GM18858 (cell line): Measurements from ENCODE around the gene HAPLN3.

Source experiments
- ATAC-seq: cut with Tn5 transposase; IDR thresholded peaks from one replicate; pipeline ENCODE4 v1.9.1; 2021; ENCODE audit not compliant: unreplicated experiment

Gene HAPLN3

DNA sequence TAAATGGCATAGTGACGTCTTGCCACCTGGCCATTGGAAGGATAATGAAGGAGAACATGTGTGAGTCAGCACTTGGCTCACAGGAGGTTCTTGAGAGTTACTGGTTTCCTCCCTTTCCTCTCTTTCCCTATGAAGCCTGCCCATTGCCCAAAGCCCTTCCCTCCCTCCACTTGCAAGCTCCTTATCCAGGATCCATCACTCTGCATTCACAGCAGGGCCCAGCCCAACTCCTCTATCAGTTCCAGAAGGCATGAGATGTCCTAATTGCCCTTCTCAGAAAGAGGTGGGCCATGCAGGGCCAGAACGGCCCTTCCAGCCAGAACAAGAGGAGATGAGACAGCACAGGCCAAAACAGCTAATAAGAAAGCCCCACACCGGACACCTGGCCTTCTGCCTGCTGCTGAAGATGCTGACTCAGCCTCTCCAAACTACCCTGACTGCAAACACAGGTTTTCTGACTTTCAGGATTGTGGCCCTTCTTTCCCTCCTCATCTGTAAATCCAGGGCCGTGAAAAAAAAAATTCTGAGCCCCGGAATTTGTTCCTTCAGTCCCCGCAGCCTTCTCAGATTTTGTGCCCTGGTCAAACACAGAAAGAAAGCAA is 29.7 kb downstream of the HAPLN3 start:
- ATAC-seq = no peak

DNA sequence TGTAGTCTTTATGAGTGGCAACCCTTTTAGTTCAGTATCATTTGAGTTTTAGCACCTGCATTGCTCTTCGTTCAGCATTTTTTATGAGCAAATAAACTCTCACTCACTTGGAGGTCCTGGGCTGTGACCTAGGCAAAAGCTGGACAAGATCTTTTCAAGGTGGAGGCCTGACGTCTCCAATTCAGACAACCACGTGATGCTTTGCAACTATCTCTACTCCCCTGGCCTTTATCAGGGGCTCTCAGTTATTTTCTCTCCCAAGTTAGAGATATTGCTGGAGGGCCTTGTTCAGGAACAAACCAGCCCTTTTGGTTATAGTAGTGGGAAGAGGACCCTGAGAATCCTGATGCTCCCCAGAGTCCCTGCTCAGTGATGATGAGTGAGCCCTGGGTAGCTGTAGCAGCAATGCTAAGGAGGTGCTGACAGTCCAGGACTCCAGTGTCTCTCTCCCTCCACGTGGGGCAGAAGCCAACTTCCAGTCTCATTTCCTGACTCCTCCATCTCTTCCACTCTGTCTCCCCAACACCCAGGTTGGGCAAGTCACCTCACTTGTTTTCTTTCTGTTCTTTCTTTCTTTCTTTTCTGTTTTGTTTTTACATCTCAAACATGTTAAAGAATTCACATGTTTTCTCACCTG is 30.4 kb downstream of the HAPLN3 start:
- ATAC-seq = no peak

DNA sequence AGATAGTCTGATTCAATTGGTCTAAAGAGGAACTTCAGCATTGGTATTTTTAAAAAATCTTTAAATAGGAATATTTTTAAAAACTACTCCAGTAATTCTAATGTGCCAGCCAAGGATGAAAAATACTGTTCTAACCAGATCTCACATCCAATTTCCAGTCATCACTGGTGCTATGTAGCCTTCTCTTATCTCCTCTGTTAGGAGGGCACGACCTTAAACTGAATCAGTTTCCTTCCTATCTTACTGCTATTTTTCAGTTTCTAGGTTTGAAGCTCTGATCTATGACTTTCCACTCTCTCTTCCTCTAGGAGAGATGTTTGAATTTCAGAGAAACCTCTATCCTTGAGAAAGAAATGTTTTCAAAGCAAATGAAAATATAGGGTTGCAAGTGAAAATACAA is 31.9 kb downstream of the HAPLN3 start:
- ATAC-seq = no peak

DNA sequence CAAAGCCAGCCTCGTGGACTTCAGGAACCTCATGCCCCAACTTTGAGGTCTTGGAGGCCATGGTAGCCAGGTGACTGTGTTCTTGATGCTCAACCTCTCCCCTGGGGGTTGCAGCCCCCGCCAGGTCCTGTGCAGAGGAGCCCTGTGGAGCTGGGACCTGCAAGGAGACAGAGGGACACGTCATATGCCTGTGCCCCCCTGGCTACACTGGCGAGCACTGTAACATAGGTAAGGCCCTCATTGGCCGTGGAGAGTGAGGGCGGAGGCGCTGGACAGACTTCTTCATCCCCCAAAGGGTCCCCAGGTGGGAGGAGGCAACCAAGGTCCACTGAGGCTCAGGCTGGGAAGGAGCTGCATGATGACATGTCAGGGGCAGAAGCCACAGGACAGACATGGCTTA is 35.1 kb downstream of the HAPLN3 start:
- no peak for ATAC-seq

DNA sequence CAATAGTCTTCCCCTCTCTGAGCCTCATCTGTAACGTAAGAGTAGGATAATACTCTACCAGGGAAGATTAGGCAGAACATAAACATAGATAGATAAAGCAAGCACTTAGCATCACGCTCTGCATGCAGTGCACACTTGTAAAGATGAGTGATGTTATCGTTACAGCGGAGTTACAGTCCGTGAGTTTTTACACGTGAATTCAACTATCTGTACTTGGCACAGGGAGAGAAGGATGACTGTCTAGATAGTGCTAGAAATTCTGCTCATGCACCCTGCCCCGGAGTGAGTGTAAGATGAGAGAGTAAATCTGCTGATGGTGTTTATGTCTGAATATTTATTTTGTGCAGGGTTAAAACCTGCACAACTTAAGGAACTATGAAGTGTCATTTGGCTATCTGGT is 35.8 kb downstream of the HAPLN3 start:
- no peak for ATAC-seq

DNA sequence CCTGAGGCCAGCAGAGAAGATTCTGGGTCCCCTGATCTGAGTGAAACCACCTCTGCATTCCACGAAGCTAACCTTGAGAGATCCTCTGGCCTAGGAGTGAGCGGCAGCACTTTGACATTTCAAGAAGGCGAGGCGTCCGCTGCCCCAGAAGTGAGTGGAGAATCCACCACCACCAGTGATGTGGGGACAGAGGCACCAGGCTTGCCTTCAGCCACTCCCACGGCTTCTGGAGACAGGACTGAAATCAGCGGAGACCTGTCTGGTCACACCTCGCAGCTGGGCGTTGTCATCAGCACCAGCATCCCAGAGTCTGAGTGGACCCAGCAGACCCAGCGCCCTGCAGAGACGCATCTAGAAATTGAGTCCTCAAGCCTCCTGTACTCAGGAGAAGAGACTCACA is 36.4 kb downstream of the HAPLN3 start:
- no peak for ATAC-seq

DNA sequence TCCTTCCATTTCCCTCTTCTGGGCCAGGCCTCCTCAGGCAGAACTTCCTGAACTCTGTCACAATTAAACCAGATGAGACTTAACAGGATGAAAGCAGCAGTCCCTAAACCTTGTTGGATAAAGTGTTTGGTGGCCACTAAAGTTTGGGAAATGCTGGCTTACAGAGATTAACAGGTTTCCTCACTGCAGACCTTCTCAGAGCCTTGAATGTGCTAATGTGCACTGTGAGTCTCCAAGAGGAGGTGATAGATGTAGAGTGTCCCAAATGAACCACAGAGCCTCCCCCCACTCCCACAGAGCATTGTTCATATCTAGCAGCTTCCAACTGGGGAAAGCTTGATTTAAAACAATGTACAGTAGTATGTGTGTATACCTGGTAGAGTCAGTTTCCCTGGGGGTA is 42.9 kb downstream of the HAPLN3 start:
- no peak for ATAC-seq

DNA sequence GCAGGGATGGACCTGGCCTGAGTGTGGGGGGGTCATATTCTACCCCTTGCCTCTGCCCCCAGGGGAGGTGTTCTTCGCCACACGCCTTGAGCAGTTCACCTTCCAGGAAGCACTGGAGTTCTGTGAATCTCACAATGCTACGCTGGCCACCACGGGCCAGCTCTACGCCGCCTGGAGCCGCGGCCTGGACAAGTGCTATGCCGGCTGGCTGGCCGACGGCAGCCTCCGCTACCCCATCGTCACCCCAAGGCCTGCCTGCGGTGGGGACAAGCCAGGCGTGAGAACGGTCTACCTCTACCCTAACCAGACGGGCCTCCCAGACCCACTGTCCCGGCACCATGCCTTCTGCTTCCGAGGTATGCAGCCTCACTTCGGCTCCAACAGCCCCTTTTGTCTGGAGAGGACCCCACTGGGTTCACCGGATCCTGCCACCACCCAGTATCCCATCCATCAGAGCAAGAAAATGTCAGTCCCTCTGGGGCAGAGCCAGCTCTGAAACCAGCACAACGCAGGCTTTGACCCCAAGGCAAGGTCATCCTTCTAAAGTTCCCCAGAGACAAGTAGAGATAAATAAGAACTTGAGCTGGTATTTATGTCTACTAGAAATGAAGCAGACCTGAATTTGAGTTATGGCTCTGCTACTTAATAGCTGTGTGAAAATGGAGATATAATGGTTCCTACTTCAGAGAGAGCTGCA is 45.8 kb downstream of the HAPLN3 start:
- no peak for ATAC-seq

DNA sequence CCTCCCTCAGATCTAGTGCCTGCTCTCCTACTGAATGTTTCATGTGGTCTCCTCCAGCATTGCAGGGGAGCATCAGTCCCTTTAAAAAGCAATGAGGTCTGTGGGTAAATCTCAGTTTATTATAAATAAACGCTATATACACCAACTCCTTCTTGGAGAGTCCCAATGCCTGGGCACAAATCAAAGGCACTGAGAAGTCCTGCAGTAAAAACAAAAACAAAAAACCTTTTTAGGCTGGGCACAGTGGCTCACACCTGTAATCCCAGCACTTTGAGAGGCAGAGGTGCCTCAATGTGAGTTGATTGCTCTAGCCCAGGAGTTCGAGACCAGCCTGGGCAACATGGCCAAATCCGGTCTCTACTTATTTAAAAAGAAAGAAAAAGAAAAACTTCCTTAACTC is 47.1 kb downstream of the HAPLN3 start:
- ATAC-seq = no peak

DNA sequence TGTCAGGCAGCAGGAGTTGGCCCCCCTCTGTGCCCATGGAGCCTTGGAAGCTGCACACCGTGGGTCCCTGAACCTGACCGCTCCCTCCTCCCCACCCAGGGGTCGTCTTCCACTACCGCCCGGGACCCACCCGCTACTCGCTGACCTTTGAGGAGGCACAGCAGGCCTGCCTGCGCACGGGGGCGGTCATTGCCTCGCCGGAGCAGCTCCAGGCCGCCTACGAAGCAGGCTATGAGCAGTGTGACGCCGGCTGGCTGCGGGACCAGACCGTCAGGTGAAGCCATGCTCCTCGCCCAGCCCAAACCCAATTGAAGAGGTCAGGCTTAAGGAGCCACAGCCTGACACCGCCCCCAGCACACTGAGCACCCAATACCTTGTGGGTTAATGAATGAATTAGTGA is 48.2 kb downstream of the HAPLN3 start:
- ATAC-seq = no peak

DNA sequence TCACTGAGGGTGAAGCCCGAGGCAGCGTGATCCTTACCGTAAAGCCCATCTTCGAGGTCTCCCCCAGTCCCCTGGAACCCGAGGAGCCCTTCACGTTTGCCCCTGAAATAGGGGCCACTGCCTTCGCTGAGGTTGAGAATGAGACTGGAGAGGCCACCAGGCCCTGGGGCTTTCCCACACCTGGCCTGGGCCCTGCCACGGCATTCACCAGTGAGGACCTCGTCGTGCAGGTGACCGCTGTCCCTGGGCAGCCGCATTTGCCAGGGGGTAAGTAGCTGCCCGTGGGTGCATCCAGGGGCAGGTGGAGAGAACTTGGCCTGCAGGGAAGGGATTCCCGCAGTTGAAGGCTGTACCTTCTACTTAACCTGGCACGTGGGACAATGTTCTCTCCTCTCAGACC is 49.7 kb downstream of the HAPLN3 start:
- ATAC-seq = no peak

DNA sequence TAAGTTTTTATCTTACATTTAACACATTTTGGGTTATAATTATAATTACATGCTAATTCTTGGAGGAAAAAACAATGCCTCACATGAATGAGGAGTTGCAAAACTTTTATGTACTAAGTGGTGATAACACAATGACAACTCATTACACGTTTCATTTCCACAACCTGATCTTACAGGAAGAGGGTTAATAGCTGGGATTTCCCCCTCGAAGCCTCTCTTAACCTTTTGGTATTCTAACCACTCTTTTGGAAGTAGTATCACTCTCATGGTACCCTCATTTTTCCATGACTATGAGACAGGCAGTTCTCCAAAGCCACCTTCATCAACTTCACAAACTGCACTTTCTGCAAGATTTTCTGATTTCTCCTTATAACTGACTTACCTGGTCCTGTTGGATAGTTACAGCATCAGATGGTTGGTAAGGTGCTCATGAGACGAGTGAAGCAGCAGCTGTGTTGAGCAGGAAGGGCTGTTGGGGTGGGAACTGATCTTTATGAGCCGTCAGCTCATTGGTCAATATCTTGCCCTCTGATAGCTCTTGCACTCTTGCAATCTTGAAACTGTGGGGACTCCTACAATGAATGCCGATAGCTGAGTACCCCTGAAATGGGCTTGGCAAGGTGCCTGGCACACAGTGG is 50.5 kb downstream of the HAPLN3 start:
- ATAC-seq = no peak

DNA sequence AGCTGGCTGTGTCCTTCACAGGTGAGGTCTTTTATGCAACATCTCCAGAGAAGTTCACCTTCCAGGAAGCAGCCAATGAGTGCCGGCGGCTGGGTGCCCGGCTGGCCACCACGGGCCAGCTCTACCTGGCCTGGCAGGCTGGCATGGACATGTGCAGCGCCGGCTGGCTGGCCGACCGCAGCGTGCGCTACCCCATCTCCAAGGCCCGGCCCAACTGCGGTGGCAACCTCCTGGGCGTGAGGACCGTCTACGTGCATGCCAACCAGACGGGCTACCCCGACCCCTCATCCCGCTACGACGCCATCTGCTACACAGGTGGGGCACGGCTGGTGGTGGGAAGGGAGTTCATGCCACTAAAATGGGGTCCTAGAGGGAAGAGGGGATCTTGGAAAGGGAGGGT is 52.0 kb downstream of the HAPLN3 start:
- no peak for ATAC-seq

DNA sequence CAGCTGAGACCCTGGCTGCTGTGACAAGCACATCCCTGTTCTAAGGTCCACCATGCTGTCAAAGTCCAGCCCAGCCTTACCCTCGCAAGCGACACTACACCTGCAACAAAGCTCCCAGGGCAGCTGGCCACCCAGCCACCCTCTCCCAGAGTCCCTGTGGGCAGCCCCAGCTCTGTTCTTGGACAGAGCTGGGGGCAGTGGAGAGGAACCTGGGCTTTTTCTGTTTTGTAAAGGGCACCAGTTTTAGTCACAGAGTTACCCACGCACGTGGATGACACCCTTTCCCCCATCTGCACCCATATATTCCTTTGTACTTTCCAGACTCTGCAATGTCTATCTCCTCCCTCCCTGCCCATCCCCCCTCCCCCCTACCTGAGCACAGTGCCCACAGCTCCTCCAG is 53.2 kb downstream of the HAPLN3 start:
- no peak for ATAC-seq

DNA sequence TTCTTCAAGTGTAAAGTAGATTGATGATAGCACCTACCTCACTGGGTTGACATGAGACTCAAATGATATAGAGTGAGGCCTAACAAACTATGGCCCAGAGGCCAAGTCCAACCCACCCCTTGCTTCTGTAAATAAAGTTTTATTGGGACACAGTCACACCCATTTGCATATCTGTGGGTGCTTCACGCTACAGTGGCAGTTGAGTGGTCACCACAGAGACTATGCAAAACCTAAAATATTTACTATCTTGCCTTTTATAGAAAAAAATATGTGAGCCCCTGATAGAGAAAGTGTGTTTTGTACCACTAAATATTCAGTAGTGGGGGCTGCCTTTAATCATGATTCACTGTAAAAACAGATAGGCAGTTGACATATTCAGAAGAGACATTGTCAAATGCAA is 54.1 kb downstream of the HAPLN3 start:
- no peak for ATAC-seq

DNA sequence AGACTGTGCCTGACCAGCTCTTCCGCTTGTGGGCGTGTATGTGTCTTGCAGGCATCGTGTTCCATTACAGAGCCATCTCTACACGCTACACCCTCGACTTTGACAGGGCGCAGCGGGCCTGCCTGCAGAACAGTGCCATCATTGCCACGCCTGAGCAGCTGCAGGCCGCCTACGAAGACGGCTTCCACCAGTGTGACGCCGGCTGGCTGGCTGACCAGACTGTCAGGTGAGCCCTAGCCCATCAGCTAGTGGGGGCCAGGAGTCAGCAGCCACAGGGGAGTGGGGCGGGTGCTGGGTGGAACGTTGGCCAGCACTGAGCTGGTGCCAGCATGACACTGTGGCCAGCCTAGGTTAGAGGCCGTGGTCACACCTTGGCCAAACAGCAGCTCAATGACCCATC is 55.4 kb downstream of the HAPLN3 start:
- no peak for ATAC-seq

DNA sequence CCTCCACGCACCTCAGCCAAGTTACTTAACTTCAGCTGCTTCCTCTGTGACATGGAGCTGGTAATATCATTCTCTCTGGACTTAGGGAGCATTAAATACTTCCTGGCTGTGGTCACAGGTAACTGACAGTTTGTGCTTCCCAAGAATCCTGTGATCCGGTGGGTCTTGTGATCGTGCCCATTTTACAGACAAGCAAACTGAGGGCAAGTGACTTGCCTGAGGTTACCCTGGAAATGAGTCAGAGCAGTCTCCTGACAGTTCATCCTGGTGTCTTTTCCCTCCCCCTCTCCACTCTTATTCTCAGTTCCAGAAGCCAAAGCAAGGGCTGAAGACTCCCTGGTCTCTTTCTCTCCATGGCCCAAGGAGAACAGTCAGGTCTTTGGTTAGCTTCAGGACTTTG is 56.2 kb downstream of the HAPLN3 start:
- ATAC-seq = no peak

DNA sequence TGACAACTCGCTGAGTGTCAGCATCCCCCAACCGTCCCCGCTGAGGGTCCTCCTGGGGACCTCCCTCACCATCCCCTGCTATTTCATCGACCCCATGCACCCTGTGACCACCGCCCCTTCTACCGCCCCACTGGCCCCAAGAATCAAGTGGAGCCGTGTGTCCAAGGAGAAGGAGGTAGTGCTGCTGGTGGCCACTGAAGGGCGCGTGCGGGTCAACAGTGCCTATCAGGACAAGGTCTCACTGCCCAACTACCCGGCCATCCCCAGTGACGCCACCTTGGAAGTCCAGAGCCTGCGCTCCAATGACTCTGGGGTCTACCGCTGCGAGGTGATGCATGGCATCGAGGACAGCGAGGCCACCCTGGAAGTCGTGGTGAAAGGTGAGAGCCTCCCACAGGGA is 56.7 kb downstream of the HAPLN3 start:
- no peak for ATAC-seq

DNA sequence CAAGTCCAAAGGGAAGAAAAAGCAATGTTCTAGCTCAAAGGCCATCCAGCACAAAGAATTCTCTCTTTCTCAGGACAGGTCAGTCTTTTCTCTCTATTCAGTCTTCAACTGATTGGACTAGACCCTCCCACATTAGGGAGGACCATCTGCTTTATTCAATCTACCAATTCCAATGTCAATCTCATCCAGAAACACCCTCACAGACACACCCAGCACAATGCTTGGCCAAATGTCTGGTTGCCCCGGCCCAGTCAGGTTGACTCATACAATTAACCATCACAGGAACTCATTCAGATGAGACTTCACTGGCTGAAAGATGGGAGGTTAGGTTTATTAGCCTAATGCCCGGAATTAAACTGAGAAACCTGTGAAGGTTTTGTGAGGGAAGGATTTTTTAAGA is 59.7 kb downstream of the HAPLN3 start:
- no peak for ATAC-seq

DNA sequence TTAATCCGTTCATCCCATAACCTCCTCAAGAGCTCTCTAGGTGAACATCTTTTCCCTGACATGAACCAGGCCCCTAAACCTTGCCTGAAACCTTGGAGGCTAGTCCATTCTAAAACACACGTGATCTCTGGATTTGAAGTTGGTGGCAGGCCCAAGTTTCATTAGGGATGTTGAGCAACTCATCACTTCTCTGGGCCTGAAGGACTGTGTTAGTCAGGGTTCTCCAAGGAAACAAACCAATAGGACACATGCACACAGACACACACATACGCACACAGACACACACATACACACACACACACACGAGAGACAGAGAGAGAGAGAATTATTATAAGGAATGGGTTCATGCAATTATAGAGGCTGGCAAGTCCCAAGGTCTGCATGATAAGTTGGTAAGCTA is 60.2 kb downstream of the HAPLN3 start:
- no peak for ATAC-seq

DNA sequence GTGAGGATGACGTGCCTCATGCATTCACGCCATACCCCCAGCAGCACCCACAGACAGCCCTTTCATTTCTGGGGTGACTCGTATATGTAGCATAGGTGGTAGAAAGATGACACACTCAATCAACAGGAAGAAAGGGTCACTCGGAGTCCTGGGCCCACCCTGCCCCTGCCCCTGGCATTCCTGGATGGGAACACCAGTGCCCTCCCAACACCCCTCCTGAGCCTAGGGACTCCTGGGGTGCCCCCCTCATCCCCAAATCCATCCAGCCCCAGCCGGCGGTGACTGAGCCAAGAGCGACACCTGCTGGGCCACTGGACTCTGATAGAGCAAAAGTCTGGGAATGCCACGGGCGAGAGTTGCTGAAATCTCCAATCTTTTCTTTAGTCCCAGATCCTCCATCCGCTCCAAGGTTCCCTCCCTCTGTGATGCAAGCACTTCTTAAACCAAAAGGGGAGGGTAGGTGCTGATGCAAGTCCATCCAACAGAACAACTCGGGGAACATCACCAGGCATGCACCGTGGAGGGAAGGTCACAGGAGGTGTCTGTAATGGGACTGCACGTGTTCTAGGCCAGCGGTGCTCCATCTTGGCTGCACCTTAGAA is 61.0 kb downstream of the HAPLN3 start:
- no peak for ATAC-seq

DNA sequence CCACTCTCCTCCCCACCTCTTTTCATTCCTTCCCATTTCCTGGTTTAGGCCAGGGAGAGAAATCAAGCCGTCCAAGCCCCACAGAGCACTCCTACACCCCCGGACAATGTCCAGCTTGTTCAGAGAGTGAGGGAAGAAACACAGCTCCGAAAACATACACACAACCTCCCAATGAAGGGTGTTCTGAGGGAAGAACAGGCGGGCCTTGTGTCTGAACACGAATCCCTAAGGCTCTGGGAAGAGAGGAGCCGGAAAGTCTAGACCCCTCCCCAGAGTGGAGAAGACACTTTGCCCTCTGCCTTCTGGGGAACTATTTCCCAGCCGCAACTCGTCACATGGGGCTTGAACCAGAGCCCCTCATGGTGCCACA is 61.6 kb downstream of the HAPLN3 start:
- no peak for ATAC-seq
